ENCODE data around the gene RAB7A.
"Not testable (repeated sequence)": the region's sequence is repeated elsewhere in the genome, so short reads cannot be mapped to it uniquely, and the experiment has no call there.

The RAB7A gene

GRCh38 chr3:128815318-128816064 lies 89.5 kb downstream of the RAB7A start:
- no peak for DNase-seq (ENCODE audit: low read depth in 2 of 3, low spot score in 1 of 3)

DNA sequence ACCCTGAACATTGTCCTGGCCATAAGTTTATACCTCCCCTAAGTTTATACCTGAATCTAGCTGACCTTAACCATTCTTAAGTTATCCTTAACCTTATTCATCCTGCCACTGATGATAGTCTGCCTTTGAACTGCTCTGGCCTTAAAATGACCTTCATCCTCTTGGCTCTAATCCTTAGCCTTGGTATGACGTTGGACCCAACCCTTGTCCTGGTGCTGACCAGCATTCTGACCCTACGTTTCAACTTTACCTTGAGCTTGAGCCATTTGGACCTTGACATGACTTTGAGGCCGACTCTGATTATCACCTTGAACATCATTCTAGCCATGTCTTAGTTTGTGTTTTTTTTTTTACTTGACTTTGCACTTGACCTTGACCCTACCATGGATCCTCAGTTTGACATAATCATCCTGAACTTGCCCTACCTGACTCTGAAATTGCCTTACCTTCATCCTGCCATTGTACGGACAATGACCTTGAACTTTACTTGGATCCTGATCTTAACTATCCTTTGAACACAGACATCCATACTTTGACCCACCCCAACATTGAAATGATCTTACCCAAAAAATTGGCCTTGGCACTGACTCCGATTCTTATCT lies 92.3 kb downstream of the RAB7A start:
- no peak for DNase-seq (ENCODE audit: low read depth in 2 of 3, low spot score in 1 of 3)

DNA sequence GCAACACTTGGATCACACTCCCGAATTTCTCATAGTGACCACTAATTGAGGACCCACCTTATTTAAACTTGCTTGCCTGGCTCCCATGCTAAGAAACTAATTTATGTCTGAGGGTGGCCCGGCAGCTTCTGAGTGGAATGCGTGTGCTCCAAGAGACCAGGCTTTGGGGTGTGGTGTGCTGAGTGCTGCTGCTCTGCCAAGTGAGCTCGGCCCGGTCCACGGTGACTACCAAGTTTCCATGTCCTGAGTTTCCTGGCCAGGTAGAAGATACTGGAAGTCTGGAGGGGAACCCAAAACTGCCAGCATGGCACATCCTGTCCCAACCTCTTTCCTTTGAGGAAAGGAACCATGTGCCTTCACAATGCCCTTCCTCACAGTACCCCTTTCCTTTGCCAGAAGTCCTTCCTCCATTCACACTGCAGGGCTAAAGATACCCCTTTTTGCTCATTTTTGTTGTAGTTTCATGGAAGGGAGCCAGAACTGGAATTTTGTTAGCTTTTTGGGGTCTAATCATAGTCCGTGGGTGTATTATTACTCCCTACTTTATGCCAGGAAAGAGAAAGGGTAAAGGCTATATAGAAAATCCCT lies 94.4 kb downstream of the RAB7A start:
- no peak for DNase-seq (ENCODE audit: low read depth in 2 of 3, low spot score in 1 of 3)

DNA sequence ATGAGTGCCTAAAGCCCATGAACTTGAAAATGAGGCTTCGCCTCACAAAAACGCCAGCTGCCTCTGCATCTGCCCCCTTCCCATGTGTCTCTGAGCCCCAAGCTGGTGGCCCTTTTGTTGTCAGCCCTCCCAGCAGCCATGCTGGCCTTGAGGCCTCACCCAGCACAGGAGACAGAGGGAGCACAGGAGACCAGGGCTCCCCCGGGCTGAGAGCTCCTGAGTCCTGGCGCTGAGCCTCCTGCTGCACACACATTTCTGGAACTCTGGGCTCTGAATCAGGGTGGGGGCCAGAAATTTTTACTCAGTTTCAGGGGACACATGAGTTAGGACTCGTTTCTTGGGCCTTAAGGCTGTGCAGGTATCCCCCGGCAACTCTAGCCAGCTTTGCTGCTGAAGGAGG lies 97.0 kb downstream of the RAB7A start:
- DNase-seq (ENCODE audit: low read depth in 2 of 3, low spot score in 1 of 3): no peak

DNA sequence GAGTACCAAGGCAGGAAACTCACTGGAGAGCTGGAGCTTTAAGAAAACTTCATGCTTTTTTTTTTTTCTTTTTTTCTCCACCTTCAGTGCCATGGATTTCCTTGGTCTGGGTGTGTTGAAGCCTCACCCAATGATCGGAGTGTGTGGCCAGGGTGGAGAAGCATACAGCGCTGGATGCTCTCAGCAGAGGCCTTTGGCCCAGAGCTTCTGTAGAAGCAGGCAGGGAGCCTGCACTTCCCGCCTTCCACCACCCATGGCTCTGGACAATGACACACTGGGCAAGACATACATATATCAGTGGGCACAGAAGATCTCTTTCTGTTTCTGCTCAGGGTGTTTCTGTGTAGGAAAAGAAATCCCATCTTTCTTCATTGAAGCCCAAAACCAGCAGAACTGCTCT lies 97.6 kb downstream of the RAB7A start:
- DNase-seq (ENCODE audit: low read depth in 2 of 3, low spot score in 1 of 3): no peak

- no peak for DNase-seq (ENCODE audit: low read depth in 2 of 3, low spot score in 1 of 3)
Measured at GRCh38 chr3:128824132-128824850, 98.3 kb downstream of the RAB7A start.

GRCh38 chr3:128825117-128825725 lies 99.2 kb downstream of the RAB7A start:
- DNase-seq (ENCODE audit: low read depth in 2 of 3, low spot score in 1 of 3): no peak

DNA sequence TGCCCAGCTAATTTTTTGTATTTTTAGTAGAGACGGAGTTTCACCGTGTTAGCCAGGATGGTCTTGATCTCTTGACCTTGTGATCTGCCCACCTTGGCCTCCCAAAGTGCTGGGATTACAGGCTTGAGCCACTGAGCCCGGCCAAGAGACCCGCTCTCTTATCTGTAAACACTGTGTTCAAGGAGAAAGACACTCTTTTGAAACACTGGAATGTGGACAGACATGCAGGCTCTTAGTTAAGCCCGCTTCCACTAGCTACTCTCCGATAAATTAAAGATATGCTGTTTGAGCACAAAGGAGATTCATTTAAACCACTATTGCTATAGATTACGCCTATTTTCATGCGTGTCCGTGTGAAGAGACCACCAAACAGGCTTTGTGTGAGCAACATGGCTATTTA lies 103.1 kb downstream of the RAB7A start:
- DNase-seq (ENCODE audit: low read depth in 2 of 3, low spot score in 1 of 3): not testable (repeated sequence)

GRCh38 chr3:128829925-128830625 lies 104.1 kb downstream of the RAB7A start:
- DNase-seq (ENCODE audit: low read depth in 2 of 3, low spot score in 1 of 3): not testable (repeated sequence)

DNA sequence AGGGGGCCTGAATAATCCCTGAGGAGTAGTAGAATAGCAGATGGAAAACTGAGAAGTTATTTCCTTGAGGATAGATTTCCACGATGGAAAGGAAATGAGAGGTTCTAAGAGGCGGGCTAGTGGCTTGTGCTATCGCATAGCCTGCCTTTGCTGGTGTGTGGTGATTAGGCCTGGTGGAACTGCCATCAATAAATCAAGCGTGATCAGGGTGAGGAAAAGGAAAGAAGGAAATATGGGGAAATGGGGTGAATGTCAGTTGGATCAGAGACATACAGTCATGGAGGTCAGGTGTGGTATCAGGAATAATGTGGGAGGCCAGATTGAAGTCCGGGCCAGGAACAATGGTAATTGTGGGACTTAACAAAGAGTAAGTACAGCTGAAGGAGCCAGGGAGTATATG lies 104.8 kb downstream of the RAB7A start:
- DNase-seq (ENCODE audit: low read depth in 2 of 3, low spot score in 1 of 3): not testable (repeated sequence)

DNA sequence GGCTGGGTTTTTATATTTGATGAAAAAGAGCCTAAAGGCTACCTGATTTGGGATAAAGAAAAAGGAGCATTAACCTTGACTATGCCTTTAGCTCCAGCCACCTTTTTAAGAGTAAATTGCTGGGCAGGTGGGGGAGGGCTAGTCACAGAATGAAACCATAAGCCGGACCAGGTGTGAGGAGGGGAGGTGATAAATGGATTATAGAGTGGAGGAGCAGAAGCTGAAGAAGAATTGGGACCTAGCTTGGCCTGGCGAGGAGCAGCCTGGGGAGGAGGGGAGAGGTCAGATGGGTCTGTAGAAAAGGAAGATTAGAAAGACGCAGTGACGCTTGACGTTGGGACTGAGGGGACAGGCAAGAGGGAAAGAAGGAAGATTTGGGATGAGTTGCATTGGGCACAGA lies 107.0 kb downstream of the RAB7A start:
- DNase-seq (ENCODE audit: low read depth in 2 of 3, low spot score in 1 of 3): not testable (repeated sequence)

- no peak for DNase-seq (ENCODE audit: low read depth in 2 of 3, low spot score in 1 of 3)
Measured at GRCh38 chr3:128835096-128835495, 109.1 kb downstream of the RAB7A start.

GRCh38 chr3:128841926-128842920 lies 116.2 kb downstream of the RAB7A start:
- DNase-seq (ENCODE audit: low read depth in 2 of 3, low spot score in 1 of 3): no peak

- no peak for DNase-seq (ENCODE audit: low read depth in 2 of 3, low spot score in 1 of 3)
Measured at GRCh38 chr3:128844502-128844901, 118.5 kb downstream of the RAB7A start.

GRCh38 chr3:128845119-128845777 lies 119.3 kb downstream of the RAB7A start:
- no peak for DNase-seq (ENCODE audit: low read depth in 2 of 3, low spot score in 1 of 3)

GRCh38 chr3:128845778-128846485 lies 119.9 kb downstream of the RAB7A start:
- DNase-seq (ENCODE audit: low read depth in 2 of 3, low spot score in 1 of 3): peak; percentile 73 to 85 (median 83)

- peak in 2 of 3 donors; percentile 5 to 12 for DNase-seq (ENCODE audit: low read depth in 2 of 3, low spot score in 1 of 3)
Measured at GRCh38 chr3:128846486-128846891, 120.5 kb downstream of the RAB7A start.

- no peak for DNase-seq (ENCODE audit: low read depth in 2 of 3, low spot score in 1 of 3)
Measured at GRCh38 chr3:128847666-128848370, 121.8 kb downstream of the RAB7A start.

All from stimulated activated CD4-positive, alpha-beta T cell treated with anti-CD3 and anti-CD28 coated beads, Interleukin-12 subunit alpha, Interleukin-12 subunit beta, amount 100 ng/mL, for 48 hours (primary cell).